ENCODE measurements around the gene FAM89B.

Gene FAM89B

GRCh38 chr11:65590240-65590738 is 18.0 kb downstream of the FAM89B start:
- TF ChIP-seq, protein P1, sequence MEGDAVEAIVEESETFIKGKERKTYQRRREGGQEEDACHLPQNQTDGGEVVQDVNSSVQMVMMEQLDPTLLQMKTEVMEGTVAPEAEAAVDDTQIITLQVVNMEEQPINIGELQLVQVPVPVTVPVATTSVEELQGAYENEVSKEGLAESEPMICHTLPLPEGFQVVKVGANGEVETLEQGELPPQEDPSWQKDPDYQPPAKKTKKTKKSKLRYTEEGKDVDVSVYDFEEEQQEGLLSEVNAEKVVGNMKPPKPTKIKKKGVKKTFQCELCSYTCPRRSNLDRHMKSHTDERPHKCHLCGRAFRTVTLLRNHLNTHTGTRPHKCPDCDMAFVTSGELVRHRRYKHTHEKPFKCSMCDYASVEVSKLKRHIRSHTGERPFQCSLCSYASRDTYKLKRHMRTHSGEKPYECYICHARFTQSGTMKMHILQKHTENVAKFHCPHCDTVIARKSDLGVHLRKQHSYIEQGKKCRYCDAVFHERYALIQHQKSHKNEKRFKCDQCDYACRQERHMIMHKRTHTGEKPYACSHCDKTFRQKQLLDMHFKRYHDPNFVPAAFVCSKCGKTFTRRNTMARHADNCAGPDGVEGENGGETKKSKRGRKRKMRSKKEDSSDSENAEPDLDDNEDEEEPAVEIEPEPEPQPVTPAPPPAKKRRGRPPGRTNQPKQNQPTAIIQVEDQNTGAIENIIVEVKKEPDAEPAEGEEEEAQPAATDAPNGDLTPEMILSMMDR (IDR thresholded peaks at IDR 0.05; ENCODE audit: low read depth, low read length), result no peak
- no peak overlapping the region for H3K4me3 ChIP-seq (ENCODE audit: low read depth, low read length)

- H3K4me3 ChIP-seq (ENCODE audit: low read depth, low read length), result no peak overlapping the region
- TF ChIP-seq, protein P1 (IDR thresholded peaks at IDR 0.05; ENCODE audit: low read depth, low read length), result no peak
Measured at GRCh38 chr11:65591939-65592857, 19.9 kb downstream of the FAM89B start.

GRCh38 chr11:65592858-65593517 is 20.6 kb downstream of the FAM89B start:
- no peak overlapping the region for H3K4me3 ChIP-seq (ENCODE audit: low read depth, low read length)
- TF ChIP-seq, protein P1 (IDR thresholded peaks at IDR 0.05; ENCODE audit: low read depth, low read length), result no peak

DNA sequence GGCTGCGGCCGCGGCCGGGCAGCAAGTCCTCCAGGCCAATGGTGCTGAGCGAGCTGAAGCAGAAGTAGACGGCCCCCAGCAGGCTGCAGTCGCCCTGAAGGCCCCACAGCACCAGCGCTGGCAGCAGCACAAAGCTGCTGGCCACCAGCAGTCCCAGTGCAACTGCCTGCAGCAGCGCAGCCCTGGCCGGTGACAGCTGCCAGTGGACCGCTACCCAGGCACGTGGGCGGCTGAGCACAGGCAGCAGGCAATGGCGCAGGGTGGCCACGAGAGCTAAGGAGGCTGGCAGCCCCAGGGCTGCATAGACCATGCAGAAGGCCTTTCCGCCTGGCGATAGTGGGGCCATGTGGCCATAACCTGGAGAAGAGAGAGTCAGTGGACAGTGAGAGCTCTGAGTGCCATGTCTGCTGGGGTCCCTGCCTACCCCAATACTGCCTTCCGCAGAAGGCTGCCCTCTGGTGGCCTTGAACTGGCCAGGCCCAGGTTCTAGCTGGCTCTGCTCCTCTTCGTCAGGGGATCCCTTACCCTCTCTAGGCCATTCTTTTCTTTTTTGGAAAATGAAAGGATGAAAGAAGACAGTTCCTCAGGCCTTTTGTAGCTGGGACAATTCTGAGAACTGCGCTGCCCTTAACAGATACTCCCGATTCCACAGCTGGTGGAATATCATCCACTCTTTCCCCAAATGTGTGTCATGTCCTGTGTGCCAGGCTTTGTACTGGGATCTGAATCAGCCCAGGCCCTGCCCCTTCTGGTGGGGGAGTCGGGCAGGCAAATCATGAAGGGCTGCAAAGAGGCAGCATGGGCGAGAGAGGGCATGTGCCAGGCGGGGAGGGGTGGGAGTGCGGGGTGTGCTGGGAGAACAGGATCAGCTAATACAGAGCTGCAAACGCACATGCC is 21.4 kb downstream of the FAM89B start:
- no peak overlapping the region for H3K4me3 ChIP-seq (ENCODE audit: low read depth, low read length)
- TF ChIP-seq, protein P1 (IDR thresholded peaks at IDR 0.05; ENCODE audit: low read depth, low read length), result peak; percentile 55

DNA sequence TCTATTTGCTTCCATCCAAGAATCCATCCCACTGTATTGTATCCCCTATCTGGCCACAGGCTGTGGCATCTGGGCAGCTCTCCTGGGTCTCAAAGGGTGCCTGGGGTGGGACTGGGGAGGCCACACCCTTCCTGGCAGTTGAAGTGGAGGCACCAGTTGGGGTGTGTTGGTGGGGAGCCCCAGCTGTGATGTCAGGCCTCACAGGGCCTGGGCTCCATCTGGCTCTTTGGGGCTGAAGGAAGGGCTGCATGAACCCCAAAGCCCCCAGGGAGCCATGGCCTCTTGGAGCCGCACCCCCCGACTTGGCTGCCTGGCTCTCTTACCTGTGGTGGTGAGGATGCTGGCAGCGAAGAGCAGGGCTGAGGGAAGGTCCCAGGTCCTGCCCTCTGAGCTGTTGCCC is 22.8 kb downstream of the FAM89B start:
- H3K4me3 ChIP-seq (ENCODE audit: low read depth, low read length), result no peak overlapping the region
- TF ChIP-seq, protein P1 (IDR thresholded peaks at IDR 0.05; ENCODE audit: low read depth, low read length), result no peak

- no peak within 1 kb of the TSS for H3K4me3 ChIP-seq (ENCODE audit: low read depth, low read length)
- TF ChIP-seq, protein P1 (IDR thresholded peaks at IDR 0.05; ENCODE audit: low read depth, low read length), result no peak
Measured at GRCh38 chr11:65595543-65596281, 23.4 kb downstream of the FAM89B start, which contains the start of gene KCNK7. Gene KCNK7 (minus strand): TSS chr11:65595800. CDS start chr11:65595772, 28 bp downstream.
